ENCODE data around the gene MED22.
"Not testable (repeated sequence)": the region's sequence is repeated elsewhere in the genome, so short reads cannot be mapped to it uniquely, and the experiment has no call there.

The MED22 gene

GRCh38 chr9:133303266-133304157 lies 44.4 kb downstream of the MED22 start:
- no peak for DNase-seq

- DNase-seq = no peak
These were observed 46.4 kb downstream of the MED22 start for GRCh38 chr9:133301253-133302230.

- DNase-seq = not testable (repeated sequence)
These were observed 47.9 kb downstream of the MED22 start for GRCh38 chr9:133299996-133300395.

DNA sequence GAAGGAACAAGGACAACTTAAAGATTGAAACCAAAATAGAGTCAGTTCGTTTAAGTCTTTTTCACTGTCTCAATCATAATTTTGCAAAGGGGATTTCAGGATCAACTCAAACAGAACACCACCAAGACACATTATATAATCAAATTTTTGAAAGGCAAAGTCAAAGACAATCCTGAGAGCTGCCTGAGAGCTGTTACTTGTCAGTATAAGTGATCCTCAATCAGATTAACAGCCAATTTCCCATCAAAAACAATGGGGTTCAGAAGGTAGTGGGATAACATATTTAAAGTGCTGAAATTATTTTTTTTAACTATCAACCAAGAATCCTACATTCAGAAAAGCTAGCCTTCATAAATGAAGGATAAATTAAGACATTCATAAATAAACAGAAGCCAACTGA lies 53.7 kb downstream of the MED22 start:
- DNase-seq = no peak

DNA sequence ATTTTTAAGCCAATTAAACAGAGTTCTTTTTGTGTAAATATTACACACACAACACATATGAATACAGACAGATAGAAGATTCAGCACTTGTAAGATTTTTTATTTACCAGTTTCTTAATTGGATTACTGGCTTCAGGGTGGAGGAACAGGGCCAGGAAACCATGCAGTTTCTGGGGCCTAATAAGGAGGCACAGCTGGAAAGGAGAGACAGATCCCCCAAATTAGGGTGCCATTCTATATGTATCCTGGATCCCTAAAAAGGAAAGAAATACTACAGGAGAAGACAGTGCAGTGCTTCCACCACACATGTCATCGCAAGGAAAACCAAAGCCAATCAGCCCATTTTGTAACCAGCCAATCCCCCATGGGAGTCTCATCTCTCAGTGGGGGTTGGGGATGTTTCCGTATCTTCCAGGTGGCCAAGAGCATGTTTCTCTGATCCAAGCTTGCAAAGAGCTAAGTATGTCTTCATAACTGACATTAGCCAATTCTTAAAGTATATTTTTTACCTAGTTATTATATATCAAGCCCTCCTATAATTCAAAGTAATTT lies 57.1 kb downstream of the MED22 start:
- DNase-seq = no peak
